ENCODE results near the gene GFER.

- no peak for TF ChIP-seq ATF1 (CRISPR knock-in tag; IDR thresholded peaks at IDR 0.05)
- TF ChIP-seq ATF1 (tag; IDR thresholded peaks at IDR 0.05) = no peak
- TF ChIP-seq CEBPB (tag; IDR thresholded peaks at IDR 0.05) = no peak
- TF ChIP-seq ETV1 (tag; conservative IDR thresholded peaks at IDR 0.05; ENCODE audit: low read depth) = no peak
- TF ChIP-seq CTCF (IDR thresholded peaks at IDR 0.05 in 2 of 3, conservative IDR thresholded peaks at IDR 0.05 in 1 of 3; ENCODE audit: insufficient read depth in 2 of 3, low read depth in 1 of 3, low read length in 3 of 3) = no peak
- no peak for TF ChIP-seq SIN3A (IDR thresholded peaks at IDR 0.05; ENCODE audit: borderline replicate concordance in 2 of 2, control insufficient read depth in 1 of 2, low read depth in 2 of 2, low read length in 2 of 2)
- TF ChIP-seq ZZZ3 (IDR thresholded peaks at IDR 0.05) = no peak
- TF ChIP-seq MAFG (tag; conservative IDR thresholded peaks at IDR 0.05) = no peak
- TF ChIP-seq SMC3 (conservative IDR thresholded peaks at IDR 0.05; ENCODE audit: insufficient read depth, low read depth, low read length) = no peak
- no peak for TF ChIP-seq ZNF395 (CRISPR knock-in tag; IDR thresholded peaks at IDR 0.05)
- no peak for TF ChIP-seq NCOA4 (IDR thresholded peaks at IDR 0.05; ENCODE audit: partially characterized antibody)
These were observed 15.1 kb downstream of the GFER start for GRCh38 chr16:1998852-1999801.
